GM21786 (cell line): Measurements from ENCODE around the gene EFNA4.
A peak's percentile ranks its signal among the peaks of the same experiment; 100 is the strongest.

Experiments
- ATAC-seq: cut with Tn5 transposase; IDR thresholded peaks from one replicate; pipeline ENCODE4 v1.9.1; 2021; ENCODE audit not compliant: unreplicated experiment

EFNA4 gene

GRCh38 chr1:155051342-155051776 is 12.2 kb upstream of the EFNA4 start:
- no peak for ATAC-seq

GRCh38 chr1:155051777-155052398 is 11.7 kb upstream of the EFNA4 start:
- no peak for ATAC-seq

- ATAC-seq, result no peak
Measured at GRCh38 chr1:155052439-155053395, 10.8 kb upstream of the EFNA4 start.

GRCh38 chr1:155053531-155054105 is 9.9 kb upstream of the EFNA4 start:
- ATAC-seq, result no peak

GRCh38 chr1:155057104-155057503 is 6.4 kb upstream of the EFNA4 start:
- no peak for ATAC-seq

GRCh38 chr1:155057788-155058211 is 5.7 kb upstream of the EFNA4 start:
- no peak for ATAC-seq

GRCh38 chr1:155060736-155061135 is 2.8 kb upstream of the EFNA4 start:
- no peak for ATAC-seq

GRCh38 chr1:155061381-155062150 is 2.0 kb upstream of the EFNA4 start:
- ATAC-seq, result no peak

- ATAC-seq, result no peak
Measured at GRCh38 chr1:155062151-155062686, 1.3 kb upstream of the EFNA4 start.

- no peak for ATAC-seq
Measured at GRCh38 chr1:155062702-155063411, 683 bp upstream of the EFNA4 start.

- ATAC-seq, result no peak
Measured at GRCh38 chr1:155064111-155064831, 731 bp downstream of the EFNA4 start.

GRCh38 chr1:155064832-155065429 is 1.4 kb downstream of the EFNA4 start:
- ATAC-seq, result no peak

- no peak for ATAC-seq
Measured at GRCh38 chr1:155066777-155067176, 3.2 kb downstream of the EFNA4 start.

- no peak for ATAC-seq
Measured at GRCh38 chr1:155068599-155068998, 5.1 kb downstream of the EFNA4 start.

- ATAC-seq, result no peak
Measured at GRCh38 chr1:155069551-155070157, 6.1 kb downstream of the EFNA4 start.

GRCh38 chr1:155070158-155070621 is 6.7 kb downstream of the EFNA4 start:
- ATAC-seq, result no peak

- peak; percentile 69 for ATAC-seq
Measured at GRCh38 chr1:155070721-155071569, 7.4 kb downstream of the EFNA4 start.

- no peak for ATAC-seq
Measured at GRCh38 chr1:155071701-155072100, 8.2 kb downstream of the EFNA4 start.
